Raji (cell line): ENCODE measurements around the gene CGN.

Experiments
- POLR2A ChIP-seq: IDR thresholded peaks from 2 replicates; pipeline ENCODE4 v1.6.1; 2011; ENCODE audit warnings: low read depth, low read length, control low read depth; ENCODE audit not compliant: insufficient read depth

The CGN gene

DNA sequence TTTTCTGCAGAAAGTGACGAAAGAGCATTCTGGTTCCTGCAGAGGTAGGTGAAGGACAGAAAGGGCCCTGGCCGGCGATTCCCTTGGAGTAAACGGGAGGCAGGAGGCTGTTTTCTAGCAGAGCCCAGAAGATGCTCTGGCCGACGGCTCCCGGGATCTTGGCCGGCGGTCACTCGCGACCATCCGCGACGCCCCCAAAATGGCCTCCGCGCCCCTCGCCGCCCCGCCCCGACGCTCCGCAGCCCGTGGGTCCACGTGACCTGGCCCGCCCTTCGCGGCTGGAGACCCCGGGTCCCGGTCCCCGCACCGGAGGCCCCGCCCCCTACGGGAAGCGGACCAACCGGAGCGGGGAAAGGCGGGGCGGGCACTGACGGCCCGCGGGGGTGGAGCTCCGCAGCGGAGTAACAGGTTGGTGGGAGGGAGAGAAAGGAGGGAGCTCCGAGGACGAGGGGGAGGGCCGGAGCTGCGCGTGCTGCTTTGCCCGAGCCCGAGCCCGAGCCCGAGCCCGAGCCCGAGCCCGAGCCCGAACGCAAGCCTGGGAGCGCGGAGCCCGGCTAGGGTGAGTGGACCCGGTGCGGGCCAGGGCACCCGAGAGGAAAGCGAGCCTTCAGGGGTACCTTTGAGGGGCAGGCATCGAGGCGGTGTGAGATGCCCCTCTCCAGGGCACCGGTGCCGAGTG is at the start of gene CGN:
TSS of gene CGN (plus strand) at position 431 of the 679 bp plus-strand sequence. CDS start 7,133 bp downstream, outside the sequence.
- peak; percentile 60 for TF ChIP-seq POLR2A

DNA sequence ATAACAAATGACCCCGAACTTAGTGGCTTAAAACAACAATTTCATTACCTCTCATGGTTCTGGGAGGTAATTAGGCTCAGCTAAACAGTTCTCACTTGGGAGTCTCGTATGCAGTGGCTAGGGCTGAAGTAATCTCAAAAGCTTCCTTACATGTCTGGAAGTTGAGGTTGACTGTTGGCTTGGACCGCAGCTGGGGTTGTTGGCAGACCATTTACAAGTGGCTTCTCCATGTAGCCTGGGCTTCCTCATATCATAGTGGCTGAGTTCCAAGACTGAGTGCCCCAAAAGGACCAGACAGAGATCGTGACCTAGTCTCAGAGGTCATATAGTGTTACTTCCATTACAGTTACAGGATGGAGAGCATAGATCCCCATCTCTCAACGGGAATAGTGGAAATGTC is 49.5 kb upstream of the CGN start:
- TF ChIP-seq POLR2A = no peak

DNA sequence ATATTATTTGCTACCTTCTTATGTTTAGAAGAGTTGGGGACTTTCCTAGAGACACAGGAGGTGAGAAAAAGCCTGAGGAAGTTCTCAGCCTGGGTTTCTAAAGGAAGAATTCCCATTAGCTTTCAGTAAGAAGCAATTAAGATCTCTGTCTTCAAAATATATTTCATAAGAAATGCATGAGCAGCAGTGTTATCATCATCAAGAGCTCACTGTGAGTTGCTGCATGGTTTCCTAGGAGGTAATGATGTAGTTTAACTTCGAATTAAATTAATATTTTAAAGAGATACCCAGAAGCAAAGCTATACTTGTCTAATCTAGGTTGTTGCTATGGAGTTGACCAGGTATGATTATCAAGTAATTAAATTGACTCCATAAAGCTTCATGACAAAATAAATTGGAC is 46.2 kb upstream of the CGN start:
- no peak for TF ChIP-seq POLR2A

DNA sequence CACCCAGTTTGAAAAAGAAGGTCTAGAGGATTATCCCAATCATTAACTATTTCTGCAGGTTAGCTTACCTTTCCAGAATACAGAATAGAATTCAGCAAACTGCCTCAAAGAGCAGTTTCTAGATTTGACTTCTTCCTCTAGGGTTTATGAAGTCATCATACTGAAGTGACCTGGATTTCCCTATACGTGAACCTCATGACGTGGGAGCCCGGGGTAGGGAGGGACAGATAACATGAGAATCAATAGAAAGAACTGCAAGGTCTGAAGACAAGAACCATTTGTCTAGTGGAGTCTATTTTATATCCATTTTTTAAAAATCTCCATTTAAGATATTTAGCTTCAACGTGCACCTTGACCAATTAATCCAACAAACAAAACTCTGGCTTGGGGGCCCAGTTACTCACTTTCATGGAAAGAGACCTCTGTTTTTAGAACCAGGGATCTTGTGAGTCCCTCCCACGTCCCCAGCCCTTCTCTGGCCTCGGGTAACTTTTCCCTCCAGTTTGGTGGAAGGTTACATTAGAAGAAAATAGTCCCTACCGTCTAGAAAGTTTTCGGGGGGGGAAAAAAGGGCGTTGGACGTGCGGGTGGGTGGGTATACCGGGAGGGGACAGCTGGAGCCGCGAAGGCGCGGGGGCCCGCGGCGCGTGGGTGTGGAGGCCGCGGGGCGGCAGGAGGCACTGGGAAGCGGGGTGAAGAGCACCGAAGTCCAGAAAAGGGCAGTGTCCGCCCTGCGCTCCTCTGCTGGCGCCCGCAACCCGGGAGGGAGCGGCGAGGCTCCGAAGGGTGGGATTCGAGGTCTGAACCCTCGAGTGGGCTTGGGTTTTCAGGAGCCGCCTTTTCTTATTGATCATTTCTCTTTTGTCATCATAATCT is 38.1 kb upstream of the CGN start:
- TF ChIP-seq POLR2A = no peak

- no peak for TF ChIP-seq POLR2A
Measured at GRCh38 chr1:151474745-151475144, 36.4 kb upstream of the CGN start.

GRCh38 chr1:151475175-151475574 is 36.0 kb upstream of the CGN start:
- TF ChIP-seq POLR2A = no peak

DNA sequence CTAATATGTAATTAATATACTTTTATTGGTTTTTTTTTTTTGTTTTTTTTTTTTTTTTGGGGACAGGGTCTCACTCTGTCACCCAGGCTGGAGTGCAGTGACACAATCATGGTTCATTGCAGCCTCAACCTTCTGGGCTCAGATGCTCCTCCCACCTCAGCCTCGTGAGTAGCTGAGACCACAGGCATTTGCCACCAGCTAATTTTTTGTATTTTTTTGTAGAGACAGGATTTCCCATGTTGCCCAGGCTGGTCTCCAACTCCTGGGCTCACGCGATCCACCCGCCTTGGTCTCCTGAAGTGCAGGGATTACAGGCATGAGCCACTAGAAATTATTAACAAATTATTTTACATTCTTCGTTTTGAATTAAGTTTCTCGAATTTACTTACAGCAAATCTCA is 35.1 kb upstream of the CGN start:
- TF ChIP-seq POLR2A = no peak

- no peak for TF ChIP-seq POLR2A
Measured at GRCh38 chr1:151477066-151477465, 34.1 kb upstream of the CGN start.

DNA sequence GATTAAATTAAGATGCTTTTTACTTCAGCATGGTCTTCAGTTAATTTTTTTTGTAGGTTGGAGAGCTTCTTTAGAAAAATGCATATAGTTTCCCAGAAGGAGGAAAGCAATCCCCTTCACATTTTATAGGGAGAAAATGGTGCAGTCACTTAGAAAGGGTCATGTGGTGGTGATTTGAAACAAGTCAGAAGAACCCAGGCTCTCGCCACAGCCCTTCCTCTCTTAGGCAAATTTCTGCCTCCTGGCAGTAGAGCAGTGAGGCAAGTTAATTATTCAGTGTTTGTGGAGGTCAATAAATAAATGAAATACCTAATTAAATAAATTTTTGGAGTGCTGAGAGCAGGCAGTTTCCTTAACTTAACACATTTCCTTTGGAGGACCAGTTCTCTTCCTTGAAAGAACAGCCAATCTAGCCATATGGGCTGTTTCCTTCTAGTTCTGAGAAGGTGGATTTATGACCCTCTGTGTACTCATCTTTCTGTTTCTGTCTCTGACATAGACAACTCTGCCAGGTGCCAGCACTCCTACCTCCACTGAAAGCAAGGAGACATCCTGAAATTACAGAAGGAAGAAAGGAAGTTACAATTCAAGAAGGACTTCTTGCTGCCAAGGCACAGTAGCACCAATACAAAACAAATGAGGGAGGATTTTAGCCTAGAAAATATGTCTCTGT is 32.9 kb upstream of the CGN start:
- no peak for TF ChIP-seq POLR2A

- no peak for TF ChIP-seq POLR2A
Measured at GRCh38 chr1:151478923-151479322, 32.3 kb upstream of the CGN start.

GRCh38 chr1:151479462-151479861 is 31.7 kb upstream of the CGN start:
- TF ChIP-seq POLR2A = no peak

GRCh38 chr1:151482017-151482416 is 29.2 kb upstream of the CGN start:
- no peak for TF ChIP-seq POLR2A

- no peak for TF ChIP-seq POLR2A
Measured at GRCh38 chr1:151485685-151486255, 25.4 kb upstream of the CGN start.

- no peak for TF ChIP-seq POLR2A
Measured at GRCh38 chr1:151486557-151486956, 24.6 kb upstream of the CGN start.

DNA sequence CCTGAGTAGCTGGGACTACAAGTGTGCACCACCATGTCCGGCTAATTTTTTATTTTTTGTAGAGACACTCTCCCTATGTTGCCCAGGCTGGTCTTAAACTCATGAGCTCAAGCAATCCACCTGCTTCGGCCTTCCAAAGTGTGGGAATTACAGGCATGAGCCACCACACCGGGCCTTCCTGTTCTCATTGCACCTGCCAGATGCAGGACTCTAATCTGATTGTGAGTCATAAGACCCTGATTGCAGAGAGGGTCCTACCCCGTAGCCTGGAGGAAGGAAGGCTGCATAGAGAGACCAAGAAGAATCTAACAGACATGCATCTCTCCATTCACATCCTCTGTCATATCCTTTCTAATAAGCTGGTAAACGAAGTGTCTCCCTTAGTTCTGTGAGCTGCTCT is 19.5 kb upstream of the CGN start:
- no peak for TF ChIP-seq POLR2A
